Right lobe of liver (tissue), 4 donors: ENCODE measurements around the gene CLEC2D.

Source experiments
- CTCF ChIP-seq, 4 donors: fragments of 200-600 bp in 3 of 4; fragments of 450-650 bp in 1 of 4; IDR thresholded peaks; one replicate each; pipeline versions ENCODE4 v1.5.1 to v1.8.0; 2016 to 2022; ENCODE audit warnings: antibody characterized with exemption in 4 of 4, mild to moderate bottlenecking in 2 of 4
- POLR2A ChIP-seq: fragments of 450-650 bp; IDR thresholded peaks from one replicate; pipeline ENCODE4 v1.6.1; 2017; ENCODE audit warnings: antibody characterized with exemption, mild to moderate bottlenecking
- donor health status: DM: no; HTN: no; CAD: no.
- donor health status: DM: no; HTN: no; CAD: no.
- donor health status: DM: no; HTN: yes; CAD: no.

- TF ChIP-seq CTCF (IDR thresholded peaks at IDR 0.05) (no peak), POLR2A (peak; percentile 60)
These were observed 21.4 kb upstream of the CLEC2D start for GRCh38 chr12:9647825-9648700.
